GM12878 (cell line): ENCODE results near the gene ZNF620.

Source experiments
- CTCF ChIP-seq, 3 experiments: IDR thresholded peaks in 2 of 3; conservative IDR thresholded peaks in 1 of 3; 2 replicates each; pipeline ENCODE4 v1.5.1; 2011; ENCODE audit warnings: low read depth in 3 of 3, low read length in 3 of 3, mild to moderate bottlenecking in 3 of 3, control low read depth in 2 of 3, moderate library complexity in 2 of 3, inconsistent platforms in 1 of 3, mixed read lengths in 1 of 3; ENCODE audit not compliant: control insufficient read depth in 2 of 3, insufficient read depth in 1 of 3; ENCODE audit errors: extremely low read depth in 1 of 3
- E2F8 ChIP-seq: fragments of 450-650 bp; IDR thresholded peaks from 2 replicates; pipeline ENCODE4 v1.6.1; 2018; ENCODE audit warnings: mild to moderate bottlenecking, low read depth, moderate library complexity; ENCODE audit not compliant: partially characterized antibody
- EGR1 ChIP-seq, 2 experiments: IDR thresholded peaks; 1 replicate in 1 of 2; 2 replicates in 1 of 2; pipeline ENCODE4 v1.6.1; 2011 to 2012; ENCODE audit warnings: low read depth in 2 of 2, low read length in 2 of 2, borderline replicate concordance in 1 of 2, mild to moderate bottlenecking in 1 of 2, moderate library complexity in 1 of 2
- ESRRA ChIP-seq: IDR thresholded peaks from 2 replicates; pipeline ENCODE4 v1.6.1; 2012; ENCODE audit warnings: mild to moderate bottlenecking, low read length, improper control_type of control experiment
- HDAC2 ChIP-seq: fragments of 200-600 bp; sonication (generic); IDR thresholded peaks from 2 replicates; pipeline ENCODE4 v1.6.1; 2017
- IKZF1 ChIP-seq: fragments of 450-650 bp; conservative IDR thresholded peaks from 2 replicates; pipeline ENCODE4 v1.6.1; 2017; ENCODE audit warnings: antibody characterized with exemption, mild to moderate bottlenecking
- PBX3 ChIP-seq: IDR thresholded peaks from 2 replicates; pipeline ENCODE4 v1.6.1; 2011; ENCODE audit warnings: mild to moderate bottlenecking, low read depth, low read length, moderate library complexity; ENCODE audit not compliant: insufficient replicate concordance
- POLR2AphosphoS5 ChIP-seq: IDR thresholded peaks from 2 replicates; pipeline ENCODE4 v1.6.1; 2011; ENCODE audit warnings: mild to moderate bottlenecking, low read length, inconsistent platforms
- SUZ12 ChIP-seq: fragments of 200-600 bp; sonication (generic); IDR thresholded peaks from one replicate; pipeline ENCODE4 v1.6.1; 2018; ENCODE audit warnings: antibody characterized with exemption, mild to moderate bottlenecking; ENCODE audit not compliant: unreplicated experiment

GRCh38 chr3:40550167-40550566 is 44.3 kb downstream of the ZNF620 start:
- no peak for TF ChIP-seq CTCF (IDR thresholded peaks at IDR 0.05 in 2 of 3, conservative IDR thresholded peaks at IDR 0.05 in 1 of 3; ENCODE audit: control insufficient read depth in 2 of 3, extremely low read depth in 1 of 3, insufficient read depth in 1 of 3, low read depth in 3 of 3, low read length in 3 of 3)
- no peak for TF ChIP-seq PBX3
- no peak for TF ChIP-seq HDAC2
- TF ChIP-seq EGR1 (IDR thresholded peaks at IDR 0.05; ENCODE audit: borderline replicate concordance in 1 of 2, low read depth in 2 of 2, low read length in 2 of 2) = no peak
- TF ChIP-seq IKZF1 = no peak
- TF ChIP-seq ESRRA = no peak
- TF ChIP-seq POLR2AphosphoS5 = no peak
- no peak for TF ChIP-seq SUZ12
- no peak for TF ChIP-seq E2F8
